Trophoblast cell (in vitro differentiated cells and primary cell): ENCODE data around the gene NAP1L4.

Experiments
- DNase-seq, 2 donors: peaks; one replicate each; pipeline ENCODE4 v3.0.0-alpha.2; 2016
- H2AFZ ChIP-seq: 2 replicates; pipeline ENCODE4 v1.6.1; 2013; ENCODE audit warnings: low read length, moderate library complexity, mild to moderate bottlenecking; ENCODE audit not compliant: insufficient read depth, poor library complexity
- H2AK5ac ChIP-seq: 2 replicates; pipeline ENCODE4 v1.6.1; 2013; ENCODE audit warnings: mild to moderate bottlenecking, low read length
- H2BK120ac ChIP-seq: 2 replicates; pipeline ENCODE4 v1.6.1; 2013; ENCODE audit warnings: low read length, mild to moderate bottlenecking, moderate library complexity; ENCODE audit not compliant: insufficient read depth, poor library complexity
- H2BK12ac ChIP-seq: 2 replicates; pipeline ENCODE4 v1.6.1; 2013; ENCODE audit warnings: mild to moderate bottlenecking, low read length, moderate library complexity
- H2BK5ac ChIP-seq: 2 replicates; pipeline ENCODE4 v1.6.1; 2013; ENCODE audit warnings: low read length, low read depth, moderate library complexity, mild to moderate bottlenecking; ENCODE audit not compliant: poor library complexity
- H3K14ac ChIP-seq: 2 replicates; pipeline ENCODE4 v1.6.1; 2013; ENCODE audit warnings: mild to moderate bottlenecking, low read length
- H3K18ac ChIP-seq: 2 replicates; pipeline ENCODE4 v1.6.1; 2013; ENCODE audit warnings: mild to moderate bottlenecking, low read length
- H3K23ac ChIP-seq: 2 replicates; pipeline ENCODE4 v1.6.1; 2013; ENCODE audit warnings: low read length
- H3K27ac ChIP-seq: 2 replicates; pipeline ENCODE4 v1.5.1; 2013; ENCODE audit warnings: low read depth, mild to moderate bottlenecking, inconsistent platforms, low read length, moderate library complexity
- H3K27me3 ChIP-seq: 2 replicates; pipeline ENCODE4 v1.6.1; 2013; ENCODE audit warnings: inconsistent platforms, mild to moderate bottlenecking, low read length, moderate library complexity; ENCODE audit not compliant: insufficient read depth
- H3K36me3 ChIP-seq, 2 experiments: 1 replicate in 1 of 2; 2 replicates in 1 of 2; pipeline ENCODE4 v1.6.1; 2013; ENCODE audit warnings: low read length in 2 of 2, mild to moderate bottlenecking in 2 of 2, moderate library complexity in 1 of 2; ENCODE audit not compliant: insufficient read depth in 2 of 2, control insufficient read depth in 1 of 2
- H3K4ac ChIP-seq: 2 replicates; pipeline ENCODE4 v1.6.1; 2013; ENCODE audit warnings: low read depth, mild to moderate bottlenecking, low read length, moderate library complexity
- H3K4me1 ChIP-seq, 2 experiments: 1 replicate in 1 of 2; 2 replicates in 1 of 2; pipeline ENCODE4 v1.6.1; 2013; ENCODE audit warnings: low read length in 2 of 2, mild to moderate bottlenecking in 2 of 2, moderate library complexity in 1 of 2; ENCODE audit not compliant: insufficient read depth in 2 of 2, control insufficient read depth in 1 of 2
- H3K4me2 ChIP-seq: 2 replicates; pipeline ENCODE4 v1.6.1; 2013; ENCODE audit warnings: inconsistent platforms, mild to moderate bottlenecking, low read length, moderate library complexity
- H3K4me3 ChIP-seq: 2 replicates; pipeline ENCODE4 v1.5.1; 2013; ENCODE audit warnings: mild to moderate bottlenecking, low read depth, low read length, inconsistent platforms
- H3K79me1 ChIP-seq: one replicate; pipeline ENCODE4 v1.6.1; 2013; ENCODE audit warnings: low read length
- H3K79me2 ChIP-seq: 2 replicates; pipeline ENCODE4 v1.6.1; 2013; ENCODE audit warnings: low read length, mild to moderate bottlenecking; ENCODE audit not compliant: control insufficient read depth, insufficient read depth, poor library complexity
- H3K9ac ChIP-seq: 2 replicates; pipeline ENCODE4 v1.6.1; 2013; ENCODE audit warnings: mild to moderate bottlenecking, low read length
- H3K9me3 ChIP-seq: 2 replicates; pipeline ENCODE4 v1.6.1; 2013; ENCODE audit warnings: low read depth, mild to moderate bottlenecking, control low read depth, inconsistent platforms, low read length; ENCODE audit not compliant: insufficient read depth
- H4K12ac ChIP-seq: 2 replicates; pipeline ENCODE4 v1.6.1; 2013; ENCODE audit warnings: low read depth, mild to moderate bottlenecking, low read length, moderate library complexity
- H4K8ac ChIP-seq: 2 replicates; pipeline ENCODE4 v1.6.1; 2013; ENCODE audit warnings: low read depth, mild to moderate bottlenecking, low read length, moderate library complexity
- H4K91ac ChIP-seq: one replicate; pipeline ENCODE4 v1.6.1; 2013; ENCODE audit warnings: low read depth, mild to moderate bottlenecking, low read length, moderate library complexity
- WGBS: extraction: QIAGEN DNeasy Blood & Tissue Kit; methylation state at CpG from one replicate; pipeline ENCODE4 v1.1.7; 2013; ENCODE audit warnings: missing lambda C conversion rate; ENCODE audit not compliant: insufficient read length, insufficient coverage; ENCODE audit errors: extremely low coverage; 5-methylcytosine and 5-hydroxymethylcytosine counted together

Gene NAP1L4

GRCh38 chr11:2920343-2920742 lies 71.8 kb downstream of the NAP1L4 start:
- Histone ChIP-seq H3K4ac (no peak overlapping the region), H4K8ac (no peak overlapping the region), H3K9me3 (peaks cover 1% of the 10 kb centered on the region), H3K79me1 (no peaks in the 10 kb centered on the region), H2BK5ac (no peak overlapping the region), H3K23ac (no peak overlapping the region), H2AFZ (no peak overlapping the region), H3K4me1 (no peaks in the 10 kb centered on the region), H3K79me2 (no peaks in the 10 kb centered on the region), H2AK5ac (no peak overlapping the region), H3K4me3 (no peak overlapping the region), H3K4me2 (no peak overlapping the region), H4K91ac (no peak overlapping the region), H3K36me3 (no peaks in the 10 kb centered on the region), H4K12ac (no peak overlapping the region), H3K14ac (no peak overlapping the region), H3K27me3 (no peaks in the 10 kb centered on the region), H3K18ac (no peak overlapping the region), H2BK120ac (no peak overlapping the region), H3K9ac (no peak overlapping the region), H2BK12ac (no peak overlapping the region), H3K27ac (no peak overlapping the region)
- DNase-seq: no peak
- no CpG with 5 or more reads among the region's 12 CpGs for WGBS

GRCh38 chr11:2919837-2920236 lies 72.3 kb downstream of the NAP1L4 start:
- H3K9me3 ChIP-seq: peaks cover 1% of the 10 kb centered on the region
- H3K23ac ChIP-seq: no peak overlapping the region
- no peak overlapping the region for H3K18ac ChIP-seq
- no CpG with 5 or more reads among the region's 13 CpGs for WGBS
- H2BK5ac ChIP-seq: no peak overlapping the region
- no peak overlapping the region for H2BK120ac ChIP-seq
- no peak overlapping the region for H3K27ac ChIP-seq
- no peaks in the 10 kb centered on the region for H3K79me1 ChIP-seq
- no peak overlapping the region for H4K91ac ChIP-seq
- no peak overlapping the region for H3K9ac ChIP-seq
- no peak for DNase-seq
- no peak overlapping the region for H4K8ac ChIP-seq
- no peak overlapping the region for H2AK5ac ChIP-seq
- no peak overlapping the region for H3K4me3 ChIP-seq
- no peak overlapping the region for H3K4me2 ChIP-seq
- no peaks in the 10 kb centered on the region for H3K4me1 ChIP-seq
- no peaks in the 10 kb centered on the region for H3K79me2 ChIP-seq
- H2AFZ ChIP-seq: no peak overlapping the region
- H3K4ac ChIP-seq: no peak overlapping the region
- no peaks in the 10 kb centered on the region for H3K36me3 ChIP-seq
- no peak overlapping the region for H2BK12ac ChIP-seq
- no peak overlapping the region for H3K14ac ChIP-seq
- no peak overlapping the region for H4K12ac ChIP-seq
- no peaks in the 10 kb centered on the region for H3K27me3 ChIP-seq

GRCh38 chr11:2919188-2919587 lies 72.9 kb downstream of the NAP1L4 start:
- H4K8ac ChIP-seq: no peak overlapping the region
- H3K79me1 ChIP-seq: no peaks in the 10 kb centered on the region
- H2BK120ac ChIP-seq: no peak overlapping the region
- H3K4ac ChIP-seq: no peak overlapping the region
- H3K4me2 ChIP-seq: no peak overlapping the region
- H3K79me2 ChIP-seq: no peaks in the 10 kb centered on the region
- no peak overlapping the region for H3K4me3 ChIP-seq
- no peak overlapping the region for H2BK5ac ChIP-seq
- no peak overlapping the region for H3K23ac ChIP-seq
- H2BK12ac ChIP-seq: no peak overlapping the region
- no peaks in the 10 kb centered on the region for H3K36me3 ChIP-seq
- H3K9me3 ChIP-seq: peaks cover 1% of the 10 kb centered on the region
- H3K14ac ChIP-seq: no peak overlapping the region
- no peaks in the 10 kb centered on the region for H3K27me3 ChIP-seq
- DNase-seq: no peak
- H3K4me1 ChIP-seq: no peaks in the 10 kb centered on the region
- H3K18ac ChIP-seq: no peak overlapping the region
- no peak overlapping the region for H4K12ac ChIP-seq
- no peak overlapping the region for H2AK5ac ChIP-seq
- H4K91ac ChIP-seq: no peak overlapping the region
- no peak overlapping the region for H3K9ac ChIP-seq
- no CpG with 5 or more reads among the region's 9 CpGs for WGBS
- no peak overlapping the region for H2AFZ ChIP-seq
- H3K27ac ChIP-seq: no peak overlapping the region

- H2BK120ac ChIP-seq: no peak overlapping the region
- DNase-seq: no peak
- no CpG with 5 or more reads among the region's 25 CpGs for WGBS
- H3K14ac ChIP-seq: no peak overlapping the region
- H4K91ac ChIP-seq: no peak overlapping the region
- H3K23ac ChIP-seq: no peak overlapping the region
- no peaks in the 10 kb centered on the region for H3K27me3 ChIP-seq
- H3K36me3 ChIP-seq: no peaks in the 10 kb centered on the region
- no peak overlapping the region for H2BK5ac ChIP-seq
- peaks cover 3 to 6% of the 10 kb centered on the region in 2 experiments for H3K4me1 ChIP-seq
- H3K18ac ChIP-seq: no peak overlapping the region
- no peaks in the 10 kb centered on the region for H3K79me1 ChIP-seq
- H2BK12ac ChIP-seq: no peak overlapping the region
- no peak overlapping the region for H2AFZ ChIP-seq
- H2AK5ac ChIP-seq: no peak overlapping the region
- no peak overlapping the region for H3K9ac ChIP-seq
- H3K9me3 ChIP-seq: peaks cover 1% of the 10 kb centered on the region
- H3K27ac ChIP-seq: no peak overlapping the region
- H3K79me2 ChIP-seq: no peaks in the 10 kb centered on the region
- H3K4me2 ChIP-seq: no peak overlapping the region
- H3K4ac ChIP-seq: no peak overlapping the region
- no peak overlapping the region for H4K12ac ChIP-seq
- no peak overlapping the region for H4K8ac ChIP-seq
- no peak overlapping the region for H3K4me3 ChIP-seq
These were observed 74.2 kb downstream of the NAP1L4 start for GRCh38 chr11:2917842-2918490.
